K562 (cell line): ENCODE results near the gene NUFIP2. TPM values are rescaled to one million over a fixed set of nuclear protein-coding genes. Genes with fewer than 3 reads are reported as not detected.
"Not testable (repeated sequence)": the region's sequence is repeated elsewhere in the genome, so short reads cannot be mapped to it uniquely, and the experiment has no call there.

Experiments used
- ATAC-seq: fragments of 200-7000 bp; cut with Tn5 transposase; 3 replicates; pipeline ENCODE4 v1.9.1; 2020; ENCODE audit warnings: moderate library complexity
- BruUV-seq: library from RNA; stranded (reverse); fragments of 400-500 nt; replicated peaks from 2 replicates; lab custom pipeline; 2021; lab: Mats Ljungman, UMichigan
- CTCF ChIA-PET: fragments of 300-600 bp; formaldehyde crosslinking; extraction: SDS; loops from one replicate; lab custom pipeline; 2021; ENCODE audit warnings: low intra/inter-chr PET ratio; lab: Yijun Ruan, JAX
- POLR2A ChIA-PET: fragments of 300-600, 350-650 bp; sonication (Branson Sonifier 250); formaldehyde crosslinking; extraction: SDS; loops from one replicate; lab custom pipeline; 2021; ENCODE audit warnings: antibody characterized with exemption, inconsistent platforms; lab: Yijun Ruan, JAX
- DNase-seq, 4 experiments: peaks; one replicate each; pipeline versions ENCODE4 v3.0.0 to v3.0.0-alpha.2; 2011 to 2018; ENCODE audit warnings: low spot score in 3 of 4, mixed read lengths in 3 of 4; ENCODE audit errors: extremely low read depth in 1 of 4
- FAIRE-seq: peaks from 2 replicates; lab custom pipeline; 2011; peaks lifted over from hg19 to GRCh38; lab: Jason Lieb, UNC
- H2AFZ ChIP-seq: 2 replicates; pipeline ENCODE4 v1.6.0; 2011; ENCODE audit warnings: low read depth, low read length, control low read depth, inconsistent platforms
- H3K27ac ChIP-seq: fragments of 200-600 bp; 3 replicates; pipeline ENCODE4 v1.8.0; 2011; ENCODE audit warnings: low read depth, mild to moderate bottlenecking, control low read depth, inconsistent platforms, low read length, moderate library complexity, mixed read lengths; ENCODE audit errors: extremely low read depth
- H3K27me3 ChIP-seq, 2 experiments: fragments of 300-600 bp in 1 of 2; 2 replicates in 1 of 2; 3 replicates in 1 of 2; pipeline versions ENCODE4 v1.6.0 to v1.8.0; 2011; ENCODE audit warnings: inconsistent platforms in 2 of 2, low read length in 2 of 2, mild to moderate bottlenecking in 1 of 2, mixed read lengths in 1 of 2, moderate library complexity in 1 of 2; ENCODE audit not compliant: control insufficient read depth in 2 of 2, insufficient read depth in 2 of 2
- H3K36me3 ChIP-seq: fragments of 300-600 bp; 3 replicates; pipeline ENCODE4 v1.8.0; 2011; ENCODE audit warnings: mild to moderate bottlenecking, low read length, inconsistent platforms; ENCODE audit not compliant: control insufficient read depth, insufficient read depth
- H3K4me1 ChIP-seq, 2 experiments: fragments of 200-600 bp in 1 of 2; replicated peaks in 1 of 2; 2 replicates in 1 of 2; 3 replicates in 1 of 2; pipeline versions ENCODE4 v1.5.1 to v1.8.0; 2011; ENCODE audit warnings: inconsistent platforms in 2 of 2, low read length in 2 of 2, mild to moderate bottlenecking in 1 of 2, mixed read lengths in 1 of 2, moderate library complexity in 1 of 2; ENCODE audit not compliant: control insufficient read depth in 2 of 2, insufficient read depth in 2 of 2
- H3K4me2 ChIP-seq: 2 replicates; pipeline ENCODE4 v1.6.1; 2011; ENCODE audit warnings: low read length, control low read depth, inconsistent platforms, mixed read lengths; ENCODE audit not compliant: insufficient read depth
- H3K4me3 ChIP-seq: fragments of 200-600 bp; sonication (generic), shearing (Covaris generic); 2 replicates; pipeline ENCODE4 v1.5.1; 2016; ENCODE audit warnings: control low read depth, inconsistent platforms
- H3K79me2 ChIP-seq: fragments of 200-600 bp; 3 replicates; pipeline ENCODE4 v1.8.0; 2011; ENCODE audit warnings: low read length, inconsistent platforms; ENCODE audit not compliant: control insufficient read depth, insufficient read depth
- H3K9ac ChIP-seq, 2 experiments: 2 replicates each; pipeline versions ENCODE4 v1.6.0 to v1.6.1; 2011; ENCODE audit warnings: low read depth in 2 of 2, low read length in 2 of 2, control low read depth in 1 of 2, inconsistent platforms in 1 of 2, mild to moderate bottlenecking in 1 of 2, mixed read lengths in 1 of 2; ENCODE audit not compliant: insufficient read depth in 1 of 2
- H3K9me1 ChIP-seq: one replicate; pipeline ENCODE4 v1.6.0; 2011; ENCODE audit warnings: inconsistent platforms, mild to moderate bottlenecking, low read length, moderate library complexity; ENCODE audit not compliant: control insufficient read depth, insufficient read depth
- H3K9me3 ChIP-seq: replicated peaks from 2 replicates; pipeline ENCODE4 v1.5.1; 2011; ENCODE audit warnings: low read depth, low read length, inconsistent platforms; ENCODE audit not compliant: control insufficient read depth, insufficient read depth
- H4K20me1 ChIP-seq: replicated peaks from 2 replicates; pipeline ENCODE4 v1.6.1; 2011; ENCODE audit warnings: low read length, inconsistent platforms, mixed read lengths; ENCODE audit not compliant: control insufficient read depth, insufficient read depth
- CEBPG ChIP-seq, 3 experiments: fragments of 200-800 bp in 1 of 3; sonication (Bioruptor generic) in 1 of 3; sonication (generic) in 1 of 3; formaldehyde crosslinking in 1 of 3; IDR thresholded peaks in 2 of 3; conservative IDR thresholded peaks in 1 of 3; 2 replicates each; pipeline versions ENCODE4 v1.6.1 to v1.8.0; 2016 to 2022; ENCODE audit warnings: missing compliant biosample characterization in 2 of 3, missing genetic modification characterization in 2 of 3, mild to moderate bottlenecking in 1 of 3, missing genetic modification reagents in 1 of 3
- SOX6 ChIP-seq: fragments of 450-650 bp; IDR thresholded peaks from 2 replicates; pipeline ENCODE4 v1.6.1; 2014; ENCODE audit warnings: mild to moderate bottlenecking
- SPI1 ChIP-seq: IDR thresholded peaks from 2 replicates; pipeline ENCODE4 v1.6.1; 2011; ENCODE audit warnings: low read depth, low read length, control low read depth, borderline replicate concordance
- WGBS: fragments of 100-300 bp; shearing (Covaris generic); methylation state at CpG from one replicate; pipeline ENCODE4 v1.1.6; 2016; ENCODE audit warnings: low coverage, mixed read lengths; ENCODE audit not compliant: insufficient coverage; ENCODE audit errors: missing lambda C conversion rate; 5-methylcytosine and 5-hydroxymethylcytosine counted together
- in situ Hi-C: fragments of 300-500 bp; cut with MboI; formaldehyde crosslinking; loops from 4 replicates; pipeline ENCODE4 v1.15.0; 2018; ENCODE audit warnings: inconsistent platforms, mixed read lengths
- intact Hi-C: fragments of 100-400 bp; cut with micrococcal nuclease; formaldehyde crosslinking; loops from 2 replicates; pipeline ENCODE4 v1.14.2; 2022
- polyA plus RNA-seq, 8 experiments: library from polyadenylated mRNA; depleted of rRNA in 4 of 8; stranded (reverse) in 5 of 8; unstranded in 3 of 8; fragments of >200 nt; fragmentation: Nextera tagmentation in 2 of 8; fragmentation: Illumina TruSeq in 1 of 8; extraction: Ambion mirVana in 2 of 8; extraction: Trizol in 1 of 8; gene quantifications; 2 replicates each; pipeline versions ENCODE4 v1.2.1 to v1.2.3, GENCODE V29; 2011 to 2014; ENCODE audit warnings: inconsistent platforms in 1 of 8, missing spikeins in 1 of 8
- total RNA-seq, 7 experiments: library from RNA; depleted of rRNA in 6 of 7; stranded (reverse); fragments of >200 nt in 6 of 7; fragmentation: Illumina TruSeq in 2 of 7; extraction: Trizol in 2 of 7; gene quantifications; 2 replicates each; pipeline versions ENCODE4 v1.2.1 to v1.2.3, GENCODE V29; 2011 to 2021; ENCODE audit warnings: low replicate concordance in 1 of 7

NUFIP2 gene
- total and polyA plus RNA-seq, 9 of the 15 experiments (the other 6 are each of a cell fraction or from before 2014, with no cell fraction given): 4.9 to 40.7 (median 18.5) TPM

DNA sequence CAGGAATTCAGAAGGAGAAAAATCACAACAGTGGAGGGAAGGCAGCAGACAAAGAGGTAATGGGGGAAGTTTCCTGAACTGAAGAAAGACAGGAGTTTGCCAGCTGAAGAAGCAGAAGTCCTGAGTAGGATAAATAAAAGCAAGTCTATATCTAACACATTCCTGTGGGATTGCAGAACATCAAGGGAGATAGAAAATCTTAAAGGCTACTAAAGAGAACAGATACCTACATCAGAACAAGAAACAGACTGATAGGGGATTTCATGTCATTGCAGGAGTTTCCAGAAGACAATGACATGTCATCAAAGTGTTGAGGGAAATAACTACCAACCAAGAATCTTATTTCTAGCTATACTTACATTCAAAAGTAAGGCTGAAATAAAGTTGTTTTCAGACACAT, 68.6 kb downstream of the NUFIP2 start:
- CTCF ChIA-PET: no interaction called here
- in situ Hi-C loops: no loop called here
- no TSS peak for BruUV-seq
- POLR2A ChIA-PET: interaction anchor here (0.7 to 1.5 kb wide), 6 partner anchors 10 to 1063 kb away, joined by 3 to 5 read pairs (median 4); partner anchors contain the start of gene NUFIP2
- no peaks in the 10 kb centered on the region for H3K36me3 ChIP-seq
- ATAC-seq (no peak), DNase-seq (no peak), FAIRE-seq (no peak)
- no peak overlapping the region for H3K4me2 ChIP-seq
- no peaks in the 10 kb centered on the region for H3K27me3 ChIP-seq
- peaks cover 0 to 4% of the 10 kb centered on the region in 2 experiments; a peak in 1 of 5 replicates for H3K4me1 ChIP-seq
- no peaks in the 10 kb centered on the region for H4K20me1 ChIP-seq
- no peak overlapping the region for H2AFZ ChIP-seq
- H3K9ac ChIP-seq: no peak overlapping the region
- intact Hi-C loops: no loop called here
- TF ChIP-seq SOX6: peak; percentile 14; the same call in 1 of the 2 replicates
- TF ChIP-seq SPI1: no peak
- no peak for TF ChIP-seq CEBPG (CRISPR knock-in tag; IDR thresholded peaks at IDR 0.05)
- TF ChIP-seq CEBPG (tag; conservative IDR thresholded peaks at IDR 0.05 in 1 of 2, IDR thresholded peaks at IDR 0.05 in 1 of 2): 0 out of 4 replicates have a peak, but pooled peaks of 1 of the 2 experiments have one; percentile 23
- H3K4me3 ChIP-seq: no peak overlapping the region
- H3K9me1 ChIP-seq: no peaks in the 10 kb centered on the region
- no peaks in the 10 kb centered on the region for H3K9me3 ChIP-seq
- H3K27ac ChIP-seq: no peak overlapping the region
- H3K79me2 ChIP-seq: no peaks in the 10 kb centered on the region

DNA sequence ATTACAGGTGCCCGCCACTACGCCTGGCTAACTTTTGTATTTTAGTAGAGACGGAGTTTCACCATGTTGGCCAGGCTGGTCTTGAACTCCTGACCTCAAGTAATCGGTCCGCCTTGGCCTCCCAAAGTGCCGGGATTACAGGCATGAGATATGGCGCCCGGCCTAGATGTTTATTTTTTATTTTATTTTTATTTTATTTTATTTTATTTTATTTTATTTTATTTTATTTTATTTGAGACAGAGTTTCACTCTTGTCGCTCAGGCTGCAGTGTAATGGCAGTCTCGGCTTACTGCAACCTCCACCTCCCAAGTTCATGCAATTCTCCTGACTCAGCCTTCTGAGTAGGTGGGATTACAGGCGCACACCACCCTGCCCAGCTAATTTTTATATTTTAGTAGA, 72.6 kb downstream of the NUFIP2 start:
- ATAC-seq, H3K4me2 ChIP-seq, H3K9me3 ChIP-seq, H3K36me3 ChIP-seq, DNase-seq, H4K20me1 ChIP-seq, H3K27me3 ChIP-seq, H3K27ac ChIP-seq, FAIRE-seq, intact Hi-C loops, CTCF ChIA-PET, H3K79me2 ChIP-seq, H2AFZ ChIP-seq, H3K9ac ChIP-seq, H3K9me1 ChIP-seq, BruUV-seq, in situ Hi-C loops, H3K4me1 ChIP-seq, H3K4me3 ChIP-seq: not testable (repeated sequence)
- POLR2A ChIA-PET: interaction anchor here (0.6 kb wide), 1 partner anchor 17 kb away, joined by 6 read pairs; no protein-coding TSS in a partner anchor
- WGBS: 86% methylated on average over 11 of the region's 11 CpGs
